DND-41 (cell line): ENCODE results near the gene NXPE4.

ENCODE experiments used
- ATAC-seq: fragments of 200-7000 bp; cut with Tn5 transposase; 3 replicates; pipeline ENCODE4 v1.9.1; 2021; ENCODE audit warnings: low read depth; ENCODE audit not compliant: insufficient read depth
- DNase-seq: peaks from one replicate; pipeline ENCODE4 v3.0.0-alpha.2; 2020
- H2AFZ ChIP-seq: 2 replicates; pipeline ENCODE4 v1.6.0; 2012; ENCODE audit warnings: low read depth, low read length
- H3K27ac ChIP-seq: 2 replicates; pipeline ENCODE4 v1.5.1; 2012; ENCODE audit warnings: low read length, inconsistent platforms
- H3K27me3 ChIP-seq: fragments of 200-600 bp; sonication (generic); 2 replicates; pipeline ENCODE4 v1.6.0; 2012; ENCODE audit warnings: low read length, mild to moderate bottlenecking, inconsistent platforms; ENCODE audit not compliant: insufficient read depth, poor library complexity
- H3K36me3 ChIP-seq: 2 replicates; pipeline ENCODE4 v1.5.1; 2012; ENCODE audit warnings: low read length, inconsistent platforms; ENCODE audit not compliant: insufficient read depth
- H3K4me1 ChIP-seq: 2 replicates; pipeline ENCODE4 v1.5.1; 2012; ENCODE audit warnings: mild to moderate bottlenecking, low read length; ENCODE audit not compliant: insufficient read depth
- H3K4me2 ChIP-seq: 2 replicates; pipeline ENCODE4 v1.6.0; 2012; ENCODE audit warnings: mild to moderate bottlenecking, moderate library complexity, low read length, inconsistent platforms; ENCODE audit not compliant: insufficient read depth
- H3K4me3 ChIP-seq, 2 experiments: fragments of 200-600 bp in 1 of 2; shearing (Covaris generic) in 1 of 2; 2 replicates each; pipeline ENCODE4 v1.5.1; 2012 to 2016; ENCODE audit warnings: inconsistent platforms in 2 of 2, low read length in 2 of 2, mild to moderate bottlenecking in 2 of 2, low read depth in 1 of 2, moderate library complexity in 1 of 2
- H3K79me2 ChIP-seq: 2 replicates; pipeline ENCODE4 v1.6.0; 2012; ENCODE audit warnings: low read length, inconsistent platforms; ENCODE audit not compliant: insufficient read depth
- H3K9ac ChIP-seq: 2 replicates; pipeline ENCODE4 v1.6.0; 2012; ENCODE audit warnings: low read depth, mild to moderate bottlenecking, inconsistent platforms, low read length, moderate library complexity
- H3K9me3 ChIP-seq: 2 replicates; pipeline ENCODE4 v1.5.1; 2012; ENCODE audit warnings: low read length, moderate library complexity, mild to moderate bottlenecking, inconsistent platforms; ENCODE audit not compliant: insufficient read depth, severe bottlenecking
- H4K20me1 ChIP-seq: 2 replicates; pipeline ENCODE4 v1.6.0; 2012; ENCODE audit warnings: low read length; ENCODE audit not compliant: insufficient read depth
- CTCF ChIP-seq: IDR thresholded peaks from 2 replicates; pipeline ENCODE4 v1.5.1; 2012; ENCODE audit warnings: borderline replicate concordance, low read length, moderate library complexity, mild to moderate bottlenecking; ENCODE audit not compliant: poor library complexity, severe bottlenecking; ENCODE audit errors: extremely low read depth
- EZH2 ChIP-seq: IDR thresholded peaks from 3 replicates; pipeline ENCODE4 v1.6.1; 2012; ENCODE audit warnings: borderline replicate concordance, low read depth, mild to moderate bottlenecking, moderate library complexity, low read length, inconsistent platforms; ENCODE audit not compliant: severe bottlenecking

The NXPE4 gene

GRCh38 chr11:114624455-114625207, 29.0 kb upstream of the NXPE4 start:
- H3K9ac ChIP-seq: no peak overlapping the region
- no peak overlapping the region for H2AFZ ChIP-seq
- no peaks in the 10 kb centered on the region for H3K4me1 ChIP-seq
- H3K4me3 ChIP-seq: no peak overlapping the region
- TF ChIP-seq EZH2 (no peak), CTCF (no peak)
- no peaks in the 10 kb centered on the region for H3K79me2 ChIP-seq
- ATAC-seq (no peak), DNase-seq (no peak)
- peaks cover 36% of the 10 kb centered on the region for H3K9me3 ChIP-seq
- no peak overlapping the region for H3K4me2 ChIP-seq
- H3K27ac ChIP-seq: no peak overlapping the region
- H3K36me3 ChIP-seq: no peaks in the 10 kb centered on the region
- no peaks in the 10 kb centered on the region for H3K27me3 ChIP-seq
- no peaks in the 10 kb centered on the region for H4K20me1 ChIP-seq

GRCh38 chr11:114623720-114624119, 28.1 kb upstream of the NXPE4 start:
- Histone ChIP-seq H3K4me1 (no peaks in the 10 kb centered on the region), H3K79me2 (no peaks in the 10 kb centered on the region), H3K9me3 (peaks cover 42% of the 10 kb centered on the region), H3K36me3 (no peaks in the 10 kb centered on the region), H4K20me1 (no peaks in the 10 kb centered on the region), H3K27me3 (no peaks in the 10 kb centered on the region), H3K4me2 (no peak overlapping the region), H2AFZ (no peak overlapping the region), H3K27ac (no peak overlapping the region), H3K4me3 (no peak overlapping the region), H3K9ac (no peak overlapping the region)
- TF ChIP-seq CTCF (no peak), EZH2 (no peak)
- no peak for ATAC-seq
- DNase-seq: no peak

- Histone ChIP-seq H2AFZ (no peak overlapping the region), H3K9ac (no peak overlapping the region), H3K4me1 (no peaks in the 10 kb centered on the region), H3K36me3 (no peaks in the 10 kb centered on the region), H3K27me3 (no peaks in the 10 kb centered on the region), H3K4me3 (no peak overlapping the region), H4K20me1 (no peaks in the 10 kb centered on the region), H3K27ac (no peak overlapping the region), H3K9me3 (peaks cover 46% of the 10 kb centered on the region), H3K79me2 (no peaks in the 10 kb centered on the region), H3K4me2 (no peak overlapping the region)
- TF ChIP-seq EZH2 (no peak), CTCF (no peak)
- DNase-seq (no peak), ATAC-seq (no peak)
Measured at GRCh38 chr11:114622858-114623257, 27.3 kb upstream of the NXPE4 start.
